Limb (tissue), 2 donors: Measurements from ENCODE around the gene GPR61.

Experiments
- DNase-seq, 2 donors: peaks; one replicate each; pipeline ENCODE4 v3.0.0-alpha.2; 2016; ENCODE audit errors: extremely low spot score in 2 of 2

The GPR61 gene

GRCh38 chr1:109539676-109540075 is at the start of gene GPR61:
Gene GPR61, plus strand, starts transcription at chr1:109539872. Its CDS starts 3,151 bp downstream, at chr1:109543023.
- no peak for DNase-seq

GRCh38 chr1:109490029-109490933 is 49.4 kb upstream of the GPR61 start:
- peak; percentile 61 to 77 for DNase-seq

- no peak for DNase-seq
These were observed 48.8 kb upstream of the GPR61 start for GRCh38 chr1:109490934-109491302.

- DNase-seq: no peak
These were observed 48.3 kb upstream of the GPR61 start for GRCh38 chr1:109491372-109491771.

- no peak for DNase-seq
These were observed 46.9 kb upstream of the GPR61 start for GRCh38 chr1:109492779-109493178.

GRCh38 chr1:109493227-109493626 is 46.4 kb upstream of the GPR61 start:
- DNase-seq: no peak

- DNase-seq: peak; percentile 89 to 94
These were observed 45.7 kb upstream of the GPR61 start, which contains the start of gene CYB561D1 for GRCh38 chr1:109493805-109494539. Gene CYB561D1, plus strand, starts transcription at chr1:109494094. Its CDS starts 46 bp downstream, at chr1:109494140.

GRCh38 chr1:109495738-109496137 is 43.9 kb upstream of the GPR61 start:
- DNase-seq: no peak

GRCh38 chr1:109497449-109498160 is 42.1 kb upstream of the GPR61 start:
- DNase-seq: no peak

- peak; percentile 36 to 76 for DNase-seq
These were observed 41.4 kb upstream of the GPR61 start for GRCh38 chr1:109498161-109498801.

GRCh38 chr1:109499081-109499480 is 40.6 kb upstream of the GPR61 start:
- no peak for DNase-seq

- no peak for DNase-seq
These were observed 39.8 kb upstream of the GPR61 start for GRCh38 chr1:109499661-109500536.

GRCh38 chr1:109500941-109501381 is 38.7 kb upstream of the GPR61 start:
- no peak for DNase-seq

GRCh38 chr1:109501644-109502363 is 37.9 kb upstream of the GPR61 start:
- no peak for DNase-seq

GRCh38 chr1:109502364-109502851 is 37.3 kb upstream of the GPR61 start:
- DNase-seq: no peak

GRCh38 chr1:109503935-109504334 is 35.7 kb upstream of the GPR61 start:
- no peak for DNase-seq

GRCh38 chr1:109504974-109505373 is 34.7 kb upstream of the GPR61 start:
- no peak for DNase-seq

- no peak for DNase-seq
These were observed 31.4 kb upstream of the GPR61 start for GRCh38 chr1:109508001-109508872.

GRCh38 chr1:109508873-109509175 is 30.8 kb upstream of the GPR61 start:
- no peak for DNase-seq
